IMR-90 (cell line): ENCODE results near the gene ARHGAP8. TPM values are rescaled to one million over a fixed set of nuclear protein-coding genes. Genes with fewer than 3 reads are reported as not detected.

Source experiments
- ATAC-seq: fragments of 200-7000 bp; cut with Tn5 transposase; 2 replicates; pipeline ENCODE4 v1.9.1; 2020; ENCODE audit warnings: low read depth, mild to moderate bottlenecking, moderate library complexity
- BruUV-seq: library from RNA; stranded (reverse); fragments of 400-500 nt; replicated peaks from 2 replicates; lab custom pipeline; 2021; lab: Mats Ljungman, UMichigan
- CTCF ChIA-PET: fragments of 300-600 bp; formaldehyde crosslinking; extraction: SDS; loops from one replicate; lab custom pipeline; 2021; ENCODE audit warnings: antibody characterized with exemption; lab: Yijun Ruan, JAX
- POLR2A ChIA-PET: fragments of 300-600 bp; sonication (Branson Sonifier 250); formaldehyde crosslinking; loops from one replicate; lab custom pipeline; 2022; ENCODE audit warnings: antibody characterized with exemption; ENCODE audit not compliant: unreplicated experiment; lab: Charles Lee
- DNase-seq: peaks from one replicate; pipeline ENCODE4 v3.0.0; 2013
- H2AFZ ChIP-seq: replicated peaks from 2 replicates; pipeline ENCODE3; 2013; ENCODE audit warnings: low read length, mild to moderate bottlenecking; ENCODE audit not compliant: poor library complexity
- H2AK5ac ChIP-seq: 2 replicates; pipeline ENCODE4 v1.6.1; 2013; ENCODE audit warnings: low read depth, low read length, inconsistent platforms
- H2AK9ac ChIP-seq: replicated peaks from 2 replicates; pipeline ENCODE3; 2013; ENCODE audit warnings: mild to moderate bottlenecking, low read depth, low read length, moderate library complexity; ENCODE audit not compliant: poor library complexity
- H2BK120ac ChIP-seq: 2 replicates; pipeline ENCODE4 v1.6.1; 2013; ENCODE audit warnings: low read depth, low read length, inconsistent platforms
- H2BK15ac ChIP-seq: 3 replicates; pipeline ENCODE4 v1.6.1; 2013; ENCODE audit warnings: low read depth, low read length, inconsistent platforms
- H2BK20ac ChIP-seq: 2 replicates; pipeline ENCODE4 v1.6.1; 2013; ENCODE audit warnings: low read depth, mild to moderate bottlenecking, inconsistent platforms, low read length, moderate library complexity
- H2BK5ac ChIP-seq: 2 replicates; pipeline ENCODE4 v1.6.1; 2013; ENCODE audit warnings: mild to moderate bottlenecking, low read depth, low read length, inconsistent platforms; ENCODE audit not compliant: poor library complexity, severe bottlenecking
- H3K14ac ChIP-seq: replicated peaks from 2 replicates; pipeline ENCODE4 v1.6.1; 2013; ENCODE audit warnings: low read depth, low read length, inconsistent platforms
- H3K18ac ChIP-seq: 2 replicates; pipeline ENCODE4 v1.6.1; 2013; ENCODE audit warnings: low read depth, low read length, control low read depth
- H3K23ac ChIP-seq: 2 replicates; pipeline ENCODE4 v1.6.1; 2013; ENCODE audit warnings: low read depth, low read length, inconsistent platforms
- H3K27ac ChIP-seq: 2 replicates; pipeline ENCODE4 v1.5.1; 2013; ENCODE audit warnings: mild to moderate bottlenecking, control low read depth, low read length; ENCODE audit not compliant: insufficient read depth
- H3K27me3 ChIP-seq: 2 replicates; pipeline ENCODE4 v1.6.1; 2013; ENCODE audit warnings: low read length; ENCODE audit not compliant: control insufficient read depth, insufficient read depth
- H3K36me3 ChIP-seq: 2 replicates; pipeline ENCODE4 v1.6.1; 2013; ENCODE audit warnings: low read length, mixed read lengths; ENCODE audit not compliant: control insufficient read depth, insufficient read depth
- H3K4ac ChIP-seq: 2 replicates; pipeline ENCODE4 v1.6.1; 2013; ENCODE audit warnings: low read depth, low read length, inconsistent platforms
- H3K4me1 ChIP-seq: 2 replicates; pipeline ENCODE4 v1.6.1; 2013; ENCODE audit warnings: low read length, mixed read lengths; ENCODE audit not compliant: control insufficient read depth, insufficient read depth
- H3K4me2 ChIP-seq: 2 replicates; pipeline ENCODE4 v1.6.1; 2013; ENCODE audit warnings: low read depth, mild to moderate bottlenecking, control low read depth, low read length, moderate library complexity
- H3K4me3 ChIP-seq: 2 replicates; pipeline ENCODE4 v1.5.1; 2013; ENCODE audit warnings: low read depth, mild to moderate bottlenecking, control low read depth, low read length, moderate library complexity; ENCODE audit not compliant: insufficient read depth
- H3K56ac ChIP-seq: 2 replicates; pipeline ENCODE4 v1.6.1; 2013; ENCODE audit warnings: low read length, inconsistent platforms; ENCODE audit not compliant: insufficient read depth; ENCODE audit errors: extremely low read depth
- H3K79me1 ChIP-seq, 2 experiments: 2 replicates each; pipeline ENCODE4 v1.6.1; 2013; ENCODE audit warnings: low read length in 2 of 2, inconsistent platforms in 1 of 2, low read depth in 1 of 2
- H3K9ac ChIP-seq: 2 replicates; pipeline ENCODE4 v1.6.1; 2013; ENCODE audit warnings: low read depth, low read length, control low read depth
- H3K9me1 ChIP-seq: 2 replicates; pipeline ENCODE4 v1.6.1; 2013; ENCODE audit warnings: low read length, inconsistent platforms; ENCODE audit not compliant: insufficient read depth
- H3K9me3 ChIP-seq: 2 replicates; pipeline ENCODE4 v1.6.1; 2013; ENCODE audit warnings: low read length; ENCODE audit not compliant: control insufficient read depth, insufficient read depth
- H4K20me1 ChIP-seq: 2 replicates; pipeline ENCODE4 v1.6.1; 2013; ENCODE audit warnings: low read length, inconsistent platforms; ENCODE audit not compliant: insufficient read depth
- H4K5ac ChIP-seq: 2 replicates; pipeline ENCODE4 v1.6.1; 2013; ENCODE audit warnings: mild to moderate bottlenecking, low read depth, low read length, control low read depth
- H4K8ac ChIP-seq, 2 experiments: 2 replicates each; pipeline ENCODE4 v1.6.1; 2013; ENCODE audit warnings: low read depth in 2 of 2, low read length in 2 of 2, control low read depth in 1 of 2, inconsistent platforms in 1 of 2
- H4K91ac ChIP-seq: 2 replicates; pipeline ENCODE4 v1.6.1; 2013; ENCODE audit warnings: low read depth, low read length, inconsistent platforms; ENCODE audit not compliant: insufficient read depth
- BHLHE40 ChIP-seq: fragments of 150-350 bp; IDR thresholded peaks from 2 replicates; pipeline ENCODE4 v1.6.1; 2016; ENCODE audit warnings: mild to moderate bottlenecking, low read depth, low read length
- CEBPB ChIP-seq: IDR thresholded peaks from 2 replicates; pipeline ENCODE4 v1.6.1; 2012; ENCODE audit warnings: low read depth, low read length, improper control_type of control experiment
- MAFK ChIP-seq: IDR thresholded peaks from 2 replicates; pipeline ENCODE4 v1.6.1; 2012; ENCODE audit warnings: low read depth, low read length, improper control_type of control experiment
- MAZ ChIP-seq: IDR thresholded peaks from 2 replicates; pipeline ENCODE4 v1.6.1; 2012; ENCODE audit warnings: low read depth, mild to moderate bottlenecking, low read length, improper control_type of control experiment, moderate library complexity, borderline replicate concordance
- MXI1 ChIP-seq: IDR thresholded peaks from 2 replicates; pipeline ENCODE4 v1.6.1; 2012; ENCODE audit warnings: low read depth, mild to moderate bottlenecking, low read length, moderate library complexity, borderline replicate concordance
- NFE2L2 ChIP-seq: fragments of 150-350 bp; IDR thresholded peaks from 2 replicates; pipeline ENCODE4 v1.6.1; 2016; ENCODE audit warnings: low read depth, mild to moderate bottlenecking, low read length
- POLR2A ChIP-seq: IDR thresholded peaks from 2 replicates; pipeline ENCODE4 v1.6.1; 2012; ENCODE audit warnings: mild to moderate bottlenecking, low read depth, low read length
- RAD21 ChIP-seq: IDR thresholded peaks from 2 replicates; pipeline ENCODE4 v1.6.1; 2012; ENCODE audit warnings: low read length, improper control_type of control experiment
- RCOR1 ChIP-seq: IDR thresholded peaks from 2 replicates; pipeline ENCODE4 v1.6.1; 2012; ENCODE audit warnings: mild to moderate bottlenecking, low read length, improper control_type of control experiment; ENCODE audit not compliant: insufficient replicate concordance
- RFX5 ChIP-seq: IDR thresholded peaks from 2 replicates; pipeline ENCODE4 v1.8.0; 2012; ENCODE audit warnings: low read depth, mild to moderate bottlenecking, low read length, moderate library complexity
- SMC3 ChIP-seq: fragments of 150-350 bp; IDR thresholded peaks from 2 replicates; pipeline ENCODE4 v1.6.1; 2016; ENCODE audit warnings: low read depth, mild to moderate bottlenecking, antibody characterized with exemption, low read length, moderate library complexity
- USF2 ChIP-seq: fragments of 150-350 bp; IDR thresholded peaks from 2 replicates; pipeline ENCODE4 v1.6.1; 2017; ENCODE audit warnings: mild to moderate bottlenecking, antibody characterized with exemption, low read length, low read depth
- WGBS, 2 experiments: methylation state at CpG; one replicate each; pipeline versions ENCODE4 v1.1.5 to v1.1.7; 2013; ENCODE audit warnings: missing lambda C conversion rate in 2 of 2; ENCODE audit not compliant: insufficient read length in 1 of 2; ENCODE audit errors: extremely low coverage in 2 of 2; 5-methylcytosine and 5-hydroxymethylcytosine counted together
- dilution Hi-C: fragments of 300-500 bp; cut with HindIII; formaldehyde crosslinking; loops from one replicate; pipeline ENCODE4 v1.14.3; 2018; ENCODE audit warnings: low sequenced_read_pairs; ENCODE audit not compliant: unreplicated experiment
- in situ Hi-C: fragments of 300-500 bp; cut with MboI; formaldehyde crosslinking; loops from 3 replicates; pipeline ENCODE4 v1.14.3; 2019; ENCODE audit warnings: low sequenced_read_pairs, inconsistent platforms, mixed read lengths
- intact Hi-C: fragments of 100-400 bp; cut with micrococcal nuclease; formaldehyde crosslinking; loops from 2 replicates; pipeline ENCODE4 v1.10.0; 2022
- polyA plus RNA-seq, 3 experiments: library from polyadenylated mRNA; depleted of rRNA; stranded (reverse); fragments of >200 nt; gene quantifications; 2 replicates each; pipeline ENCODE4 v1.2.3, GENCODE V29; 2012; ENCODE audit warnings: low replicate concordance in 1 of 3
- total RNA-seq: library from RNA; depleted of rRNA; stranded (reverse); fragments of >200 nt; gene quantifications from 2 replicates; pipeline ENCODE4 v1.2.3, GENCODE V29; 2012
- TF ChIP-seq, protein P1 (sequence below): fragments of 150-350 bp; IDR thresholded peaks from 2 replicates; pipeline ENCODE4 v1.6.1; 2016; ENCODE audit warnings: low read depth, mild to moderate bottlenecking, low read length, moderate library complexity, borderline replicate concordance

Gene ARHGAP8
- total and polyA plus RNA-seq, 2 of the 4 experiments (the other 2 are of a cell fraction) = 0.18 to 0.21 TPM

GRCh38 chr22:44890416-44891292 is 138.3 kb downstream of the ARHGAP8 start (continued):
- TF ChIP-seq, protein P1, sequence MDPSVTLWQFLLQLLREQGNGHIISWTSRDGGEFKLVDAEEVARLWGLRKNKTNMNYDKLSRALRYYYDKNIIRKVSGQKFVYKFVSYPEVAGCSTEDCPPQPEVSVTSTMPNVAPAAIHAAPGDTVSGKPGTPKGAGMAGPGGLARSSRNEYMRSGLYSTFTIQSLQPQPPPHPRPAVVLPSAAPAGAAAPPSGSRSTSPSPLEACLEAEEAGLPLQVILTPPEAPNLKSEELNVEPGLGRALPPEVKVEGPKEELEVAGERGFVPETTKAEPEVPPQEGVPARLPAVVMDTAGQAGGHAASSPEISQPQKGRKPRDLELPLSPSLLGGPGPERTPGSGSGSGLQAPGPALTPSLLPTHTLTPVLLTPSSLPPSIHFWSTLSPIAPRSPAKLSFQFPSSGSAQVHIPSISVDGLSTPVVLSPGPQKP = no peak

- Histone ChIP-seq H3K4me2 (no peak overlapping the region), H2AFZ (no peak overlapping the region), H3K4ac (no peak overlapping the region), H4K91ac (no peak overlapping the region), H3K18ac (no peak overlapping the region), H3K79me1 (no peaks in the 10 kb centered on the region), H2BK120ac (no peak overlapping the region), H2BK5ac (no peak overlapping the region), H3K36me3 (no peaks in the 10 kb centered on the region), H3K4me3 (no peak overlapping the region), H4K8ac (no peak overlapping the region), H4K20me1 (no peaks in the 10 kb centered on the region), H3K56ac (no peak overlapping the region), H3K23ac (no peak overlapping the region), H2AK9ac (no peak overlapping the region), H3K9me3 (no peaks in the 10 kb centered on the region), H3K27ac (no peak overlapping the region), H4K5ac (no peak overlapping the region), H2AK5ac (no peak overlapping the region), H3K9ac (no peak overlapping the region), H3K14ac (no peak overlapping the region), H3K27me3 (peaks cover 3% of the 10 kb centered on the region; the same call in 1 of the 2 replicates), H3K4me1 (no peaks in the 10 kb centered on the region), H3K9me1 (no peaks in the 10 kb centered on the region), H2BK15ac (no peak overlapping the region), H2BK20ac (no peak overlapping the region)
- in situ Hi-C loops = no loop called here
- CTCF ChIA-PET = no interaction called here
- dilution Hi-C loops = no loop called here
- BruUV-seq = no TSS peak
- ATAC-seq (no peak), DNase-seq (no peak)
- no CpG with 5 or more reads among the region's 11 CpGs for WGBS, 2 experiments
- POLR2A ChIA-PET = no interaction called here
- intact Hi-C loops = no loop called here
- TF ChIP-seq RCOR1 = no peak
- TF ChIP-seq USF2 = no peak
- TF ChIP-seq MAZ = no peak
- no peak for TF ChIP-seq SMC3
- no peak for TF ChIP-seq MXI1
- TF ChIP-seq MAFK = no peak
- no peak for TF ChIP-seq POLR2A
- no peak for TF ChIP-seq BHLHE40
- TF ChIP-seq RAD21 = no peak
- TF ChIP-seq CEBPB = no peak
- TF ChIP-seq NFE2L2 = no peak
- TF ChIP-seq, protein P1 = no peak
- TF ChIP-seq RFX5 = no peak
These were observed 138.9 kb downstream of the ARHGAP8 start for GRCh38 chr22:44891293-44891747.
